ENCODE results near the gene ATXN1.
A peak's percentile ranks its signal among the peaks of the same experiment; 100 is the strongest.

The ATXN1 gene

GRCh38 chr6:16409531-16410441, 351.5 kb downstream of the ATXN1 start:
- TF ChIP-seq, protein P1, sequence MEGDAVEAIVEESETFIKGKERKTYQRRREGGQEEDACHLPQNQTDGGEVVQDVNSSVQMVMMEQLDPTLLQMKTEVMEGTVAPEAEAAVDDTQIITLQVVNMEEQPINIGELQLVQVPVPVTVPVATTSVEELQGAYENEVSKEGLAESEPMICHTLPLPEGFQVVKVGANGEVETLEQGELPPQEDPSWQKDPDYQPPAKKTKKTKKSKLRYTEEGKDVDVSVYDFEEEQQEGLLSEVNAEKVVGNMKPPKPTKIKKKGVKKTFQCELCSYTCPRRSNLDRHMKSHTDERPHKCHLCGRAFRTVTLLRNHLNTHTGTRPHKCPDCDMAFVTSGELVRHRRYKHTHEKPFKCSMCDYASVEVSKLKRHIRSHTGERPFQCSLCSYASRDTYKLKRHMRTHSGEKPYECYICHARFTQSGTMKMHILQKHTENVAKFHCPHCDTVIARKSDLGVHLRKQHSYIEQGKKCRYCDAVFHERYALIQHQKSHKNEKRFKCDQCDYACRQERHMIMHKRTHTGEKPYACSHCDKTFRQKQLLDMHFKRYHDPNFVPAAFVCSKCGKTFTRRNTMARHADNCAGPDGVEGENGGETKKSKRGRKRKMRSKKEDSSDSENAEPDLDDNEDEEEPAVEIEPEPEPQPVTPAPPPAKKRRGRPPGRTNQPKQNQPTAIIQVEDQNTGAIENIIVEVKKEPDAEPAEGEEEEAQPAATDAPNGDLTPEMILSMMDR (IDR thresholded peaks at IDR 0.05), result peak; percentile 62

DNA sequence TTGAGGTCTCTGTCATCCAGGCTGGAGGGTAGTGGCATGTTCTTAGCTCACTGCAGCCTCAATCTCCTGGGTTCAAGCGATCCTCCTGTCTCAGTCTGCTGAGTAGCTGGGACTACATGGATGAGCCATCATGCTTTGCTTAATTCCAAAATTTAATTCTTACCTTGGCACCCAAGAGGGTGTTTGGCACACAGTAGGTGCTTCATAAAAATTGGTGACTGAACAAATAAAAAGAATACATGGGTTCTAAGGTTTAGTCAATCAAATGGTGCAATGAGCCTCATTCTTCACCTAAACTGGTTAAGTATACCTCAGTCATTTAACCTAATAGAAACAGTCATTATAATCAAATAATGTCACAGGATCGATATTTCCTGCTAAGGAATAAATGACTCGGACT, 352.5 kb downstream of the ATXN1 start:
- TF ChIP-seq, protein P1 (IDR thresholded peaks at IDR 0.05), result no peak

- TF ChIP-seq, protein P1 (IDR thresholded peaks at IDR 0.05), result no peak
Observed at GRCh38 chr6:16406966-16407365, 354.3 kb downstream of the ATXN1 start.

DNA sequence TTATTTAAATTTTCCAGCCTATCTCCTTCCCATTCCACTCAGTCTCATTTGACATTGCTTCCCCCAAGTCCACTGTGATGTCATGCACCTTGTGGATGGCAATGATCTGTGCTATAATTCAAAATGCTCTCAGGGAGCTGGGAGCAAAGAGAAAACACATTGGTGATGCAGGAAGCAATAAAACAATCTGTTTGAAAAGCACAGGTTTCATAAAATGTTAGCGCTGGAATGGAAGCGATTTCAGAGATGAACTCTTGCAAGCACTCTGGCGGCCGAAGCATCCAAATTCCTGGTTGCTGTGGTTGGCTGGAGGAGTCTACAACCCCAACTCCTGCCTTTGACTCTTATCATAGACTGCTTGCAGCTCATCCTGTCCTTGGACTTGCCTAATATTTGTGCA, 355.9 kb downstream of the ATXN1 start:
- TF ChIP-seq, protein P1 (IDR thresholded peaks at IDR 0.05), result no peak

DNA sequence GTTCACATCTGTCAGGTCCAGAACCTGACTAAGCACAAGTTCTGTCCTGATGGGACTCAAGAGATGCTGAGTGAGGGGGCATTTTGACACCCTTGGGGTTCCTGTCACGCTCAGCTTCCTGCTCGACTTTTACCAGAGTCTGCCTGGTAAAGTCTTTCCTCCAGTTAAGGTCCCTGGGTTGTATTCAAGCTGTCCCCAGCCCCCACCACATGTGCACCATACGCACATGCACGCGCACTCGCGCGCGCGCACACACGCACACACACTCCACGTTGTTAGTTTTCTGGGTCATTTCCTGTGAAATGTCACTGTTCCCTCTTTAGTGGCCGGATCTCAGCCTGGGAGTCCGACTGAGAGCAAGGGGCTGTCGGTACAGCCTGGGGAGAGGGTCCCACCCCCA, 356.8 kb downstream of the ATXN1 start:
- TF ChIP-seq, protein P1 (IDR thresholded peaks at IDR 0.05), result no peak

- TF ChIP-seq, protein P1 (IDR thresholded peaks at IDR 0.05), result peak; percentile 31; the same call in 1 of the 2 replicates
Observed at GRCh38 chr6:16403831-16404230, 357.4 kb downstream of the ATXN1 start.

DNA sequence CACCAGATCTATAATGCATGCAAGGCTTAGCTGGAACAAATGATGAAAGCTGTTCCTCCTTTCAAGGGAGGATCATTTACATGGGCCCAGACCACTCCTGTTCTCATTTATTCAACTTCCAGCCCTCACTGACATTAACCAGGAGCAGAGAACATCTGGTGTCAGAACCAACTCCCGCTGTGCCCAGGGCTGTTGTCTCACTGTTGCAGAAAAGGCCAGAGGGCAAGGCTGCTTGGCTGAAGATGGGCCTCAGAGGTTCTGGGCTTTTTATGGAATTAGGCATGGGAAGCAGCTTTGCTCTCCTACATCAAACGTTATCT, 358.7 kb downstream of the ATXN1 start:
- TF ChIP-seq, protein P1 (IDR thresholded peaks at IDR 0.05), result no peak
